Lower lobe of right lung (tissue), 2 donors: ENCODE data around the gene MTHFSD. TPM values are rescaled to one million over a fixed set of nuclear protein-coding genes. Genes with fewer than 3 reads are reported as not detected.

Experiments
- ATAC-seq, 2 donors: fragments of 200-7000 bp; cut with Tn5 transposase; one replicate each; pipeline ENCODE4 v1.9.1; 2020 to 2022; ENCODE audit warnings: mild to moderate bottlenecking in 2 of 2, moderate library complexity in 2 of 2
- DNase-seq: peaks from one replicate; pipeline ENCODE4 v3.0.0-alpha.2; 2020
- H3K27ac ChIP-seq: fragments of 200-600 bp; one replicate; pipeline ENCODE4 v1.8.0; 2022
- H3K27me3 ChIP-seq: fragments of 200-600 bp; one replicate; pipeline ENCODE4 v1.8.0; 2022; ENCODE audit warnings: low read depth
- H3K36me3 ChIP-seq: fragments of 200-600 bp; one replicate; pipeline ENCODE4 v1.8.0; 2022; ENCODE audit warnings: mild to moderate bottlenecking
- H3K4me1 ChIP-seq: fragments of 200-600 bp; one replicate; pipeline ENCODE4 v1.8.0; 2022
- H3K4me3 ChIP-seq: fragments of 200-600 bp; one replicate; pipeline ENCODE4 v1.8.0; 2022; ENCODE audit warnings: mild to moderate bottlenecking
- H3K9me3 ChIP-seq: fragments of 200-600 bp; one replicate; pipeline ENCODE4 v1.8.0; 2022
- intact Hi-C: fragments of 100-400 bp; cut with DNase I; formaldehyde crosslinking; loops from one replicate; pipeline ENCODE4 v1.11.0; 2022
- total RNA-seq: library from RNA; stranded (reverse); fragmentation: NEBNext Ultra II Directional; extraction: Animal tissue kit (Norgen Biotek cat#: 25700); gene quantifications from one replicate; pipeline ENCODE4 v1.2.1, GENCODE V29; 2021
- TF ChIP-seq, protein P1 (sequence below): fragments of 200-600 bp; IDR thresholded peaks from one replicate; pipeline ENCODE4 v1.8.0; 2022; ENCODE audit warnings: antibody characterized with exemption, mild to moderate bottlenecking
- donor health status: DM: no; HTN: yes; CAD: no; lungs with severe emphysema.

The MTHFSD gene
- total RNA-seq, 1 donor from 2014 or later = 21.2 TPM

DNA sequence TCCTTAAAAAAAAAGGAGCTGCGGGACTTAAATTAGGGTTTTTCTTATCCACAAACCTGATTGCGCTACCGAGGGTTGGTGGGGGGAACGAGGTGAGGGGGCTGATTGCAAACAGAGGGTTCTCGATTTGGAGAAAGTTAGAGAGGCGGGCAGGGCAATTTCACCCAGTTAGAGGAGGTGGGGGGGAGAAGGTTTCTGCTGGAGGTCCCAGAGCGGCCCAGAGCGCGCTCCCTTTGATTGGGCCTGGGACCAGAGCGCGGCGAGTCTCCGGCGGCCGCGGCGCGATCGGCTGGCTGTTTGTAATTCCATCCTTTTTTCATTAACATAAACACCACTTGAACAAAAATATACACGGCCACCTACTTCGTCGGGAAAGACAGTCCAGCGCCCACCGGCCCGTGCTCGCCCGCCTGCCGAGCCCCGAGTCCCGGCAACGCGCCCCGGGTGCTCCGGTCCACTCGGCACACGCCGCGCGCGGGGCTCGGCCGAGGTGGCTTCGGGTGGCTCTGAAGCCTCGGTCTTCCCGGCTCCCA is 58.0 kb downstream of the MTHFSD start:
- intact Hi-C loops = loop anchor here (10.0 kb wide), 1 partner anchor 422 kb away; no protein-coding TSS in a partner anchor
- peaks cover 94% of the 10 kb centered on the region for H3K27me3 ChIP-seq
- peak overlapping the region; percentile 45 for H3K4me3 ChIP-seq
- H3K36me3 ChIP-seq = no peaks in the 10 kb centered on the region
- TF ChIP-seq, protein P1, sequence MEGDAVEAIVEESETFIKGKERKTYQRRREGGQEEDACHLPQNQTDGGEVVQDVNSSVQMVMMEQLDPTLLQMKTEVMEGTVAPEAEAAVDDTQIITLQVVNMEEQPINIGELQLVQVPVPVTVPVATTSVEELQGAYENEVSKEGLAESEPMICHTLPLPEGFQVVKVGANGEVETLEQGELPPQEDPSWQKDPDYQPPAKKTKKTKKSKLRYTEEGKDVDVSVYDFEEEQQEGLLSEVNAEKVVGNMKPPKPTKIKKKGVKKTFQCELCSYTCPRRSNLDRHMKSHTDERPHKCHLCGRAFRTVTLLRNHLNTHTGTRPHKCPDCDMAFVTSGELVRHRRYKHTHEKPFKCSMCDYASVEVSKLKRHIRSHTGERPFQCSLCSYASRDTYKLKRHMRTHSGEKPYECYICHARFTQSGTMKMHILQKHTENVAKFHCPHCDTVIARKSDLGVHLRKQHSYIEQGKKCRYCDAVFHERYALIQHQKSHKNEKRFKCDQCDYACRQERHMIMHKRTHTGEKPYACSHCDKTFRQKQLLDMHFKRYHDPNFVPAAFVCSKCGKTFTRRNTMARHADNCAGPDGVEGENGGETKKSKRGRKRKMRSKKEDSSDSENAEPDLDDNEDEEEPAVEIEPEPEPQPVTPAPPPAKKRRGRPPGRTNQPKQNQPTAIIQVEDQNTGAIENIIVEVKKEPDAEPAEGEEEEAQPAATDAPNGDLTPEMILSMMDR = no peak
- peaks cover 2% of the 10 kb centered on the region for H3K4me1 ChIP-seq
- H3K9me3 ChIP-seq = no peaks in the 10 kb centered on the region
- DNase-seq = no peak
- no peak for ATAC-seq
- H3K27ac ChIP-seq = peak overlapping the region; percentile 78

DNA sequence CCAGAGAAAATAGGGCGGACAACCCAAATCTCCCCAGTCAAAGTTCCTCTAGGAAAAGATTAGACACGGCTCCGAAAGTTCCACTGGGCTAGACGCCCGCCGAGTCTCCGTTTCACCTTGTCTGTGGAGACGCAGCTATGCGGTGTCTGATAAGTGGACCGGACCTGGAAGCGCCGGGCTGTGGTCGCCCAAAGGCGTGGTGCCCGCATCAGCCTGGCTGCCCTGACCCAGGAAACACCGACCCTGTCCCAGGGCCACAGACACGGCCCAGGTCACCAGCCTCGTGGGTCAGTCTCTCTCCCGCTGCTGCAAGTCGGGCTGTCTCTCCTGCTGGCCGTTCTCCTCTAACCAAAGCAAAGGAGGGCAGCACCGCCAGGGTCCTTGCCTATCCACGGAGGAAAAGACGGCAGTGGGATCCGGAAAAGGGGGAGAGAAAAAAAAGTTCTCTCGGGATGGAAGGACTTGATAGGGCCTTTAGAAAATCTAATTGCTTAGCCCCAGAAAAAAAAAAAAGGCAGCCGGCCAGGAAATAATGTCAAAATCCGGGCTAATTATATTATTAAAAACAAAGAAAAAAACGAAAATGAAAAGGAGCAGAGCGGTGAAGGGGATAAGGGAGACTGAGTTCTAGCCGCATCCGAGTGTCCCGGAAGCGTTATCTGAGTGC is 58.6 kb downstream of the MTHFSD start:
- H3K27me3 ChIP-seq = peaks cover 94% of the 10 kb centered on the region
- H3K9me3 ChIP-seq = no peaks in the 10 kb centered on the region
- ATAC-seq (no peak), DNase-seq (no peak)
- intact Hi-C loops = loop anchor here (10.0 kb wide), 1 partner anchor 422 kb away; no protein-coding TSS in a partner anchor
- peak overlapping the region; percentile 78 for H3K27ac ChIP-seq
- TF ChIP-seq, protein P1 = no peak
- no peaks in the 10 kb centered on the region for H3K36me3 ChIP-seq
- peaks cover 8% of the 10 kb centered on the region for H3K4me1 ChIP-seq
- peak overlapping the region; percentile 45 for H3K4me3 ChIP-seq

DNA sequence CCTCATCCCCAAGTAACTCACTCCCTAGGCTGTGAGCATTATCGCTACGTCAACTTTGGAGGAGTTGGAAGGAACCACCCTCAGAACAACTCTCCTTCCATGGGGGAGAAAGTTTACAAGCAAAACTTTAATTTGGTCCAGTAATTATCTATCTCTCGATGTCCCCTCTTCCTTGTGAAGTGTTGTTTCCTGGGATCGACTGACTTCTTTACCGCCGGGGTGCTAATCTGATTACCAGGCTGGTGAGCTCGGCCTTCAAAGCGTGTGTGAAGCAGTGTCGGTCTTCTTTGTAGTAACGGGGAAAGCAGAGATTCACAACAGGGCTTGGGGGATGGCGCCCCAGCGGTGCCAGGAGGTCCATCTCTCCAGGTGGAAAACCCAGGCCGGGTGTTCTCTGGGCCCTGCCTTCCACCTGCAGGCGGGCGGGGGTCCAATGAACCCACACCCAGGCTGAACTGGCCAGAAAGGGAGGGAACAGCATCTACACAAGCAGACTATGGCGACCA is 59.2 kb downstream of the MTHFSD start:
- Histone ChIP-seq H3K27me3 (peaks cover 88% of the 10 kb centered on the region), H3K4me3 (peak overlapping the region; percentile 45), H3K27ac (peak overlapping the region; percentile 78), H3K4me1 (peaks cover 12% of the 10 kb centered on the region), H3K9me3 (no peaks in the 10 kb centered on the region), H3K36me3 (no peaks in the 10 kb centered on the region)
- TF ChIP-seq, protein P1 = no peak
- ATAC-seq = no peak
- DNase-seq = no peak
- intact Hi-C loops = loop anchor here (10.0 kb wide), 1 partner anchor 421 kb away; no protein-coding TSS in a partner anchor

DNA sequence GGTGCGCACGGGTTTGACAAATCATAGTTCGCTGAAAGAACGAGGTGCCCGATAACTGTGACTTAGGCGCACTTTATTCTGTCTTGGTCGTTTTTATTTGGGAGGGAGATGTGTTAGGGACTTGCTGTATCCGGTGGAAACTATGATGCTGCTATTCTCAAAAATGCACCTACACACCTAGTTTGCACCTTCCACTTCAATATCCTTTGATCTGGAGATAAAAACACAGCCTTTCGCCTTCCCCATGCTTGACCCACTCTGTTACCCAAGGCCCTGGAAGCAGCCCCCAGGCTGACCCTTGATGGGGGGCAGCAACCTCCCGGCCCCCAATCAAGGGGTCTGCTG is 59.7 kb downstream of the MTHFSD start:
- Histone ChIP-seq H3K4me1 (peaks cover 12% of the 10 kb centered on the region), H3K4me3 (peak overlapping the region; percentile 45), H3K36me3 (no peaks in the 10 kb centered on the region), H3K9me3 (no peaks in the 10 kb centered on the region), H3K27me3 (peaks cover 86% of the 10 kb centered on the region), H3K27ac (peak overlapping the region; percentile 78)
- intact Hi-C loops = loop anchor here (10.0 kb wide), 1 partner anchor 421 kb away; no protein-coding TSS in a partner anchor
- TF ChIP-seq, protein P1 = no peak
- DNase-seq (no peak), ATAC-seq (no peak)

DNA sequence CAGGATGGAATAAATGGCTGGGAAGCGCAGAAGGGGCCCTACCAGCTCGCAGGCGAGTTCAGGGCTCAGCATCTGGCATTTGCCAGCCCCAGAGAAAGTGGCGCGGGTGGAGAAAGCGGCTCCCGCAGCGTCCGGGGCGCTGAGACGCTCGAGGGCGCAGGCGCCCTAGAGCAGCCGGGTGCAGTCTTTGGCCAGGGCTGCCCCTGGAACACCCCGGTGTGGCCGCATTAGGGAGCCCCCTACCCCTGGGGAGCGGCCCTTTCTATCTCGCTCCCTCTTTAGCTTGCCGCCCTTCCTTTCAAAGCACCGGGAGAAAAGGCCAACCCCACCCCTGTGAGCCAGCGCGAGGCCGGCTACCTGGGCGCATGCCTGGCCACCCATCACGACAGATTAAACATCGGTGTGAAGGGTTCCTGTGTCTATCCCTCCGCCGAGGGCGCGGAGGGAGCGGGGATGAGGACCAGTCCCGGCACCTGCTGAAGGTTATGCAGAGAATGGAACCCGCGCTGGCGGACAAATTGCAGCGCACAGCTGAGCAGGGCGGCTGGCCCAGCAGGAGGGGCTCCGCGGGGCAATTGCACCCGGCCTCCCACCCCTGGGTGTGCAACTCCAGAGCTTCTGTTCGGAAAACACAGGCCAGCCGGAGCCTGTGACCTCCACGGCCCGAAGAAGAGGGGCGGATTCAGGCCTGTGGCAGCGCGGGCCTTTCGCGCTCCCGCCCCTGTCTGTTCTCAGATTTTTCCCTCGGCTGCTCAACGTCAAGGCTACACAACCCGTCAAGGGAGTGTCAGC is 60.3 kb downstream of the MTHFSD start:
- intact Hi-C loops = loop anchor here (10.0 kb wide), 1 partner anchor 420 kb away; no protein-coding TSS in a partner anchor
- H3K27ac ChIP-seq = peak overlapping the region; percentile 78
- TF ChIP-seq, protein P1 = no peak
- H3K9me3 ChIP-seq = no peaks in the 10 kb centered on the region
- DNase-seq (no peak), ATAC-seq (no peak)
- peaks cover 12% of the 10 kb centered on the region for H3K4me1 ChIP-seq
- peak overlapping the region; percentile 45 for H3K4me3 ChIP-seq
- peaks cover 5% of the 10 kb centered on the region for H3K36me3 ChIP-seq
- H3K27me3 ChIP-seq = peaks cover 81% of the 10 kb centered on the region
